HepG2 (cell line): Measurements from ENCODE around the gene LIF. TPM values are rescaled to one million over a fixed set of nuclear protein-coding genes. Genes with fewer than 3 reads are reported as not detected.
A peak's percentile ranks its signal among the peaks of the same experiment; 100 is the strongest.

Experiments
- ATAC-seq: fragments of 200-7000 bp; cut with Tn5 transposase; 3 replicates; pipeline ENCODE4 v1.9.1; 2020; ENCODE audit warnings: mild to moderate bottlenecking, moderate library complexity
- BruUV-seq: library from RNA; stranded (reverse); fragments of 400-500 nt; replicated peaks from 2 replicates; lab custom pipeline; 2021; lab: Mats Ljungman, UMichigan
- CTCF ChIA-PET: fragments of 300-600 bp; formaldehyde crosslinking; extraction: SDS; loops from one replicate; lab custom pipeline; 2021; ENCODE audit warnings: low total read pairs, inconsistent platforms, low intra/inter-chr PET ratio; lab: Yijun Ruan, JAX
- POLR2A ChIA-PET: fragments of 350-600 bp; sonication (Branson Sonifier 250); formaldehyde crosslinking; loops from one replicate; lab custom pipeline; 2020; ENCODE audit warnings: antibody characterized with exemption, inconsistent platforms; lab: Yijun Ruan, JAX
- DNase-seq: peaks from one replicate; pipeline ENCODE4 v3.0.0-alpha.2; 2015; ENCODE audit warnings: low spot score
- FAIRE-seq: peaks from 3 replicates; lab custom pipeline; 2011; peaks lifted over from hg19 to GRCh38; lab: Jason Lieb, UNC
- H2AFZ ChIP-seq: one replicate; pipeline ENCODE4 v1.6.1; 2011; ENCODE audit warnings: low read length, inconsistent platforms
- H3K27ac ChIP-seq: fragments of 300-600 bp; 3 replicates; pipeline ENCODE4 v1.8.0; 2011; ENCODE audit warnings: mixed run types, mild to moderate bottlenecking, mixed read lengths, low read length, inconsistent platforms; ENCODE audit not compliant: insufficient read depth; ENCODE audit errors: extremely low read length
- H3K27me3 ChIP-seq, 2 experiments: fragments of 200-600 bp in 1 of 2; 2 replicates in 1 of 2; 3 replicates in 1 of 2; pipeline versions ENCODE4 v1.6.0 to v1.8.0; 2011; ENCODE audit warnings: low read length in 2 of 2, mild to moderate bottlenecking in 2 of 2, moderate library complexity in 2 of 2, inconsistent platforms in 1 of 2; ENCODE audit not compliant: insufficient read depth in 2 of 2, control insufficient read depth in 1 of 2
- H3K36me3 ChIP-seq, 2 experiments: fragments of 200-600 bp in 1 of 2; replicated peaks in 1 of 2; 2 replicates in 1 of 2; 3 replicates in 1 of 2; pipeline versions ENCODE4 v1.5.1 to v1.8.0; 2011; ENCODE audit warnings: low read length in 2 of 2, inconsistent platforms in 1 of 2; ENCODE audit not compliant: insufficient read depth in 2 of 2, control insufficient read depth in 1 of 2
- H3K4me1 ChIP-seq: 2 replicates; pipeline ENCODE4 v1.5.1; 2012; ENCODE audit warnings: low read length, inconsistent platforms; ENCODE audit not compliant: insufficient read depth
- H3K4me2 ChIP-seq: 2 replicates; pipeline ENCODE4 v1.6.0; 2011; ENCODE audit warnings: low read depth, low read length, inconsistent platforms
- H3K4me3 ChIP-seq, 3 experiments: fragments of 200-600 bp in 1 of 3; sonication (generic), shearing (Covaris generic) in 1 of 3; replicated peaks in 1 of 3; 2 replicates each; pipeline ENCODE4 v1.5.1; 2011 to 2016; ENCODE audit warnings: low read length in 3 of 3, inconsistent platforms in 2 of 3, low read depth in 2 of 3, mild to moderate bottlenecking in 2 of 3, control low read depth in 1 of 3, mixed read lengths in 1 of 3; ENCODE audit not compliant: insufficient read depth in 1 of 3
- H3K79me2 ChIP-seq: one replicate; pipeline ENCODE4 v1.6.1; 2011; ENCODE audit warnings: low read length, inconsistent platforms; ENCODE audit not compliant: insufficient read depth
- H3K9ac ChIP-seq: 2 replicates; pipeline ENCODE4 v1.6.0; 2011; ENCODE audit warnings: mild to moderate bottlenecking, low read depth, low read length, inconsistent platforms; ENCODE audit not compliant: insufficient read depth
- H3K9me3 ChIP-seq: 2 replicates; pipeline ENCODE4 v1.5.1; 2012; ENCODE audit warnings: mild to moderate bottlenecking, low read length
- H4K20me1 ChIP-seq: 2 replicates; pipeline ENCODE4 v1.6.0; 2011; ENCODE audit warnings: inconsistent platforms, mild to moderate bottlenecking, low read length, moderate library complexity; ENCODE audit not compliant: insufficient read depth
- CREB1 ChIP-seq, 2 experiments: fragments of 450-650 bp in 1 of 2; IDR thresholded peaks; 2 replicates each; pipeline ENCODE4 v1.6.1; 2016 to 2017; ENCODE audit warnings: control low read depth in 1 of 2, mild to moderate bottlenecking in 1 of 2, missing compliant biosample characterization in 1 of 2, missing genetic modification characterization in 1 of 2
- MIXL1 ChIP-seq: IDR thresholded peaks from 2 replicates; pipeline ENCODE4 v1.6.1; 2016
- NBN ChIP-seq: fragments of 450-650 bp; conservative IDR thresholded peaks from 2 replicates; pipeline ENCODE4 v1.6.1; 2017
- U2AF2 ChIP-seq: fragments of 200-400 bp; formaldehyde crosslinking; IDR thresholded peaks from 2 replicates; pipeline ENCODE4 v1.6.1; 2017; ENCODE audit warnings: low read depth, mild to moderate bottlenecking, low read length
- ZFP62 ChIP-seq: sonication (generic); formaldehyde crosslinking; IDR thresholded peaks from 2 replicates; pipeline ENCODE4 v1.4.0; 2020; ENCODE audit warnings: missing genetic modification reagents
- ZNF160 ChIP-seq: sonication (generic); formaldehyde crosslinking; IDR thresholded peaks from 2 replicates; pipeline ENCODE4 v1.8.0; 2022; ENCODE audit warnings: mild to moderate bottlenecking, inconsistent platforms, missing genetic modification reagents
- ZNF256 ChIP-seq: sonication (generic); formaldehyde crosslinking; conservative IDR thresholded peaks from 2 replicates; pipeline ENCODE4 v1.4.0; 2020; ENCODE audit warnings: missing genetic modification reagents
- ZNF354B ChIP-seq: sonication (generic); formaldehyde crosslinking; IDR thresholded peaks from 2 replicates; pipeline ENCODE4 v1.8.0; 2022; ENCODE audit warnings: mild to moderate bottlenecking, missing genetic modification reagents
- ZNF550 ChIP-seq: sonication (generic); formaldehyde crosslinking; IDR thresholded peaks from 2 replicates; pipeline ENCODE4 v1.4.0; 2020; ENCODE audit warnings: mild to moderate bottlenecking, missing genetic modification reagents, borderline replicate concordance
- ZNF672 ChIP-seq: sonication (generic); formaldehyde crosslinking; IDR thresholded peaks from 2 replicates; pipeline ENCODE4 v1.8.1; 2022; ENCODE audit warnings: missing genetic modification reagents
- ZNF75D ChIP-seq: sonication (generic); formaldehyde crosslinking; IDR thresholded peaks from 2 replicates; pipeline ENCODE4 v1.8.1; 2023; ENCODE audit warnings: missing genetic modification reagents, mild to moderate bottlenecking, borderline replicate concordance
- WGBS: methylation state at CpG from one replicate; pipeline ENCODE4 v1.1.6; 2017; ENCODE audit warnings: low lambda C conversion rate; 5-methylcytosine and 5-hydroxymethylcytosine counted together
- in situ Hi-C: cut with HindIII; loops from 2 replicates; pipeline ENCODE4 v1.10.0; 2017; ENCODE audit warnings: low pct_unique_long_range_greater_than_20kb; ENCODE audit not compliant: extremely low pct_ligation_motif_present
- intact Hi-C: fragments of 100-400 bp; cut with micrococcal nuclease; formaldehyde crosslinking; loops from one replicate; pipeline ENCODE4 v1.10.0; 2022; ENCODE audit not compliant: unreplicated experiment
- polyA plus RNA-seq, 8 experiments: library from polyadenylated mRNA; depleted of rRNA in 3 of 8; stranded (reverse) in 7 of 8; unstranded in 1 of 8; fragments of >200 nt; fragmentation: Illumina TruSeq in 4 of 8; extraction: Trizol in 4 of 8; gene quantifications; 2 replicates each; pipeline versions ENCODE4 v1.2.1 to v1.2.3, GENCODE V29; 2011 to 2016; ENCODE audit warnings: low read depth in 4 of 8, missing spikeins in 1 of 8, mixed read lengths in 1 of 8; ENCODE audit not compliant: insufficient read depth in 1 of 8
- total RNA-seq, 5 experiments: library from RNA; depleted of rRNA; stranded (reverse); fragments of >200 nt; fragmentation: Illumina TruSeq; extraction: Trizol; gene quantifications; 2 replicates each; pipeline ENCODE4 v1.2.3, GENCODE V29; 2016; ENCODE audit warnings: low read depth in 1 of 5
- TF ChIP-seq, protein P1 (sequence below): sonication (generic); formaldehyde crosslinking; IDR thresholded peaks from 2 replicates; pipeline ENCODE4 v1.4.0; 2020; ENCODE audit warnings: mild to moderate bottlenecking, low read depth, missing genetic modification reagents

The LIF gene
- total and polyA plus RNA-seq, 2 of the 13 experiments (the other 11 are each of a cell fraction or from before 2014, with no cell fraction given), result 3.6 to 8.5 TPM

DNA sequence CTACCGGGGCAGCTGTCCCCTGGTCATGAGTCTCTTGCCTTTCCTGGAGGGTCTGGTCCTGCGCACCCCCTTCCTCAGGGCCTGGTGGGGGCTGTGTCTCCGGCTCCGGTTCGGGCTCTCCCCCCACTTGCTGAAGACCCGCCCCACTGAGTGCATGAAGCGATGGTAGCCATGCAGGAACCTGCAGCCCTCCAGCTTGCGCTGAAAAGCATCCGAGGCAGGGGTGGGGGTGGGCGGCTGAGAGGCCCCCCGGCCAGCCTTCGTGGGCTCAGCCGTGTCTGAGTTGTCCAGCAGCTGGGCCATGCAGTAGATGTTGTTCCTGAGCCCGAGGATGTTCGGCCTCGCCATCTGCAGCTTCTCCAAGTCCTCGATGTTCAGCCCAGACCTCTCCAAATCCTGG lies 17.3 kb upstream of the LIF start:
- H3K36me3 ChIP-seq, result no peaks in the 10 kb centered on the region
- no peaks in the 10 kb centered on the region for H4K20me1 ChIP-seq
- CTCF ChIA-PET, result interaction anchor here (1.8 kb wide), 1 partner anchor 23 kb away, joined by 20 read pairs; no protein-coding TSS in a partner anchor
- no peak for DNase-seq
- POLR2A ChIA-PET, result interaction anchor here (1.0 kb wide), 1 partner anchor 93 kb away, joined by 3 read pairs; the partner anchor contains the start of genes CCDC157 and SF3A1
- H3K4me3 ChIP-seq, result 0 out of 6 replicates have a peak overlapping the region, but pooled peaks of 1 of the 3 experiments have one; percentile 63
- ATAC-seq, result no peak
- H3K4me1 ChIP-seq, result peaks cover 27% of the 10 kb centered on the region
- H2AFZ ChIP-seq, result no peak overlapping the region
- FAIRE-seq, result no peak
- in situ Hi-C loops (loop anchor here (5.0 to 10.0 kb wide), 2 partner anchors 123 to 221 kb away; partner anchors contain the start of gene RNF215), intact Hi-C loops (loop anchor here (1.0 kb wide), 1 partner anchor 22 kb away; no protein-coding TSS in a partner anchor)
- no peak overlapping the region for H3K9ac ChIP-seq
- H3K79me2 ChIP-seq, result no peaks in the 10 kb centered on the region
- no peaks in the 10 kb centered on the region for H3K9me3 ChIP-seq
- H3K4me2 ChIP-seq, result peak overlapping the region; percentile 80; the same call in 1 of the 2 replicates
- peaks cover 11 to 37% of the 10 kb centered on the region in 2 experiments for H3K27me3 ChIP-seq
- 50% methylated on average over 4 of the region's 17 CpGs for WGBS
- BruUV-seq, result no TSS peak
- no peak overlapping the region for H3K27ac ChIP-seq
- no peak for TF ChIP-seq ZNF672 (CRISPR knock-in tag)
- no peak for TF ChIP-seq CREB1 (IDR thresholded peaks at IDR 0.05)
- no peak for TF ChIP-seq CREB1 (CRISPR knock-in tag; IDR thresholded peaks at IDR 0.05)
- no peak for TF ChIP-seq ZNF75D (CRISPR knock-in tag)
- no peak for TF ChIP-seq ZNF160 (CRISPR knock-in tag)
- no peak for TF ChIP-seq ZNF550 (CRISPR knock-in tag)
- no peak for TF ChIP-seq ZNF256
- no peak for TF ChIP-seq U2AF2
- no peak for TF ChIP-seq ZFP62 (CRISPR knock-in tag)
- TF ChIP-seq ZNF354B, result no peak
- no peak for TF ChIP-seq MIXL1 (CRISPR knock-in tag)
- no peak for TF ChIP-seq NBN
- TF ChIP-seq, protein P1, sequence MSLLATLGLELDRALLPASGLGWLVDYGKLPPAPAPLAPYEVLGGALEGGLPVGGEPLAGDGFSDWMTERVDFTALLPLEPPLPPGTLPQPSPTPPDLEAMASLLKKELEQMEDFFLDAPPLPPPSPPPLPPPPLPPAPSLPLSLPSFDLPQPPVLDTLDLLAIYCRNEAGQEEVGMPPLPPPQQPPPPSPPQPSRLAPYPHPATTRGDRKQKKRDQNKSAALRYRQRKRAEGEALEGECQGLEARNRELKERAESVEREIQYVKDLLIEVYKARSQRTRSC, result no peak
